Subcutaneous adipose tissue (tissue), 4 donors: ENCODE measurements around the gene PICALM. TPM values are rescaled to one million over a fixed set of nuclear protein-coding genes. Genes with fewer than 3 reads are reported as not detected.

ENCODE experiments used
- CTCF ChIP-seq: fragments of 450-650 bp; IDR thresholded peaks from one replicate; pipeline ENCODE4 v1.5.1; 2016; ENCODE audit warnings: low read depth, mild to moderate bottlenecking, control low read depth, antibody characterized with exemption, moderate library complexity
- total RNA-seq, 4 donors: library from RNA; depleted of rRNA; stranded (reverse); fragments of >200 nt; gene quantifications; one replicate each; pipeline ENCODE4 v1.1.0, GENCODE V29; 2016

PICALM gene
- total RNA-seq, 4 donors from 2014 or later = 345 to 758 (median 413) TPM

DNA sequence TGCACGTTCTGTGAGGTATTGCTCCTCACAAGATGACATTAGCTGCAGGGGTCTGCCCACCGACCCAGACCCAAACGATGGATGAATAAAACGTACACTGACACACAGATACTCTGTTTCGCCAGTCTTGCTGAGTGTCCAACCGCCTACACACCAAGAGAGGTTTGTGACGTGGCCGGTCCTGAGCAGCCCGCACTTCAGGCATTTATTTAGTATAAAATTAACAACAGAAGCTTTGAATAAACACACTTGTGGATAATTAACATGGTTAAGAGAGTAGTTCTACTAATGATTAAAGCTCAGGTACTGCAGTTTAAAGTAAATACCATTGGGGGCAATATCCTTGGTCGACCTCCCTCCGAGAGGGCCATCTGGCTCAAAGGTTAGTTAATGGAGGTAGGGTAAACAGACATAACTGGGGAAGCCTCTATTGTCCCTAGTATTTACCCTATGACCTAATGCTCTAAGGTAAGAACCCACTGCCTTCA, 138.0 kb downstream of the PICALM start:
- no peak for TF ChIP-seq CTCF

GRCh38 chr11:85923455-85923854, 145.4 kb downstream of the PICALM start:
- TF ChIP-seq CTCF = no peak

DNA sequence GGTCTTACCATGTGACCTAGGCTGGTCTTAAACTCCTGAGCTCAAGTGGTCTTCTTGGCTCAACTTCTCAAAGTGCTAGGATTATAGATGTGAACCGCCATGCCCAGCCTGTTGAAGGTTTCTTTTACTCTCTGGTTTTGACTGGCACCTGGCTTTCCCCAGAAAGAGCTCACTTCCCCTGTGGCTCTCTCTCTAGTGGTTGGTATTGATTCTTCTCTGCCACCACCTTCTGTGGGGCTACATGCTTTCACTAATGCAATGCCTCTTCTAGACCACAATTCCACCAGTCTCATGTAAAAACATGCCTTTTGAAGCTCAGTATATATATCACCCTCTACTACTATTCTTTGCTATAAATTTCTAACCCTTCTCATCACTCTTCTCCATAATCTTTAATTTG, 146.5 kb downstream of the PICALM start:
- no peak for TF ChIP-seq CTCF

GRCh38 chr11:85918910-85919794, 149.7 kb downstream of the PICALM start:
- no peak for TF ChIP-seq CTCF

GRCh38 chr11:85914425-85914824, 154.5 kb downstream of the PICALM start:
- TF ChIP-seq CTCF = no peak

- no peak for TF ChIP-seq CTCF
Measured at GRCh38 chr11:85913513-85913912, 155.4 kb downstream of the PICALM start.

DNA sequence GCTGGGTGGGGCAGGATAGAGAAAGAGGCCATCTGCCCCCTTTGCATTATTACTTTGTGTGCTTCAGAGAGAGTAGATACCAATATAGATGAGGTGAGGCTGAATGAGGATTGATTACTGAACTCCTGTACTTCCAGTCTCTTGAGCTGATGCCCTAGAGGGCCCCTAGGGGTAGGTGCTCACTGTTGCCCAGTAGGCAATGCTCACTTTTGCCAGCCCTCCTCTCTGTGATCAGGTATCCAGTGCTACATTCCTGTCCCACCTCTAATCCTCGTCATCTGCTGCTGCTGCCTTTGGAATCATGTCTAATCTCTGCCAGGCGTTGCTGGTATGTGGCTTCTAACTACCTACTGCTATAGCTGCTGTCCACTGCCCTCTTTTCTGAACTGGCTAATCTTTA, 156.5 kb downstream of the PICALM start:
- TF ChIP-seq CTCF = no peak

Other genes starting within 250 kb of the PICALM start
- not detected for gene CCDC83, start 213.7 kb downstream of the PICALM start, total RNA-seq
- 10 to 100 TPM; 14.7 to 28.4 (median 24.3) TPM for gene EED, start 175.7 kb upstream of the PICALM start, total RNA-seq
- gene HIKESHI, start 233.2 kb upstream of the PICALM start, total RNA-seq = 10 to 100 TPM; 33.0 to 58.4 (median 43.1) TPM